RWPE2 (cell line): ENCODE data around the gene LAMA3.

Experiments used
- ATAC-seq: fragments of 200-7000 bp; cut with Tn5 transposase; 3 replicates; pipeline ENCODE4 v1.9.1; 2021; ENCODE audit warnings: low read depth
- DNase-seq: peaks from one replicate; pipeline ENCODE4 v3.0.0-alpha.2; 2020; ENCODE audit warnings: low spot score
- H3K27ac ChIP-seq: fragments of 450-650 bp; 2 replicates; pipeline ENCODE4 v1.5.1; 2017; ENCODE audit warnings: mild to moderate bottlenecking; ENCODE audit not compliant: poor library complexity, severe bottlenecking
- H3K27me3 ChIP-seq: fragments of 250-450 bp; sonication (Bioruptor Pico); 2 replicates; pipeline ENCODE4 v1.5.1; 2021; ENCODE audit warnings: mild to moderate bottlenecking, moderate library complexity; ENCODE audit not compliant: insufficient read depth, poor library complexity, severe bottlenecking
- H3K36me3 ChIP-seq: fragments of 250-450 bp; sonication (Bioruptor Pico); 2 replicates; pipeline ENCODE4 v1.5.1; 2020; ENCODE audit warnings: low read depth, mild to moderate bottlenecking, moderate library complexity
- H3K4me1 ChIP-seq: fragments of 250-450 bp; sonication (Bioruptor Pico); 2 replicates; pipeline ENCODE4 v1.5.1; 2021; ENCODE audit warnings: mild to moderate bottlenecking, moderate library complexity; ENCODE audit not compliant: insufficient read depth, poor library complexity, severe bottlenecking
- H3K4me3 ChIP-seq: fragments of 250-450 bp; sonication (Bioruptor Pico); 2 replicates; pipeline ENCODE4 v1.5.1; 2021; ENCODE audit warnings: mild to moderate bottlenecking, moderate library complexity; ENCODE audit not compliant: severe bottlenecking
- H3K9me3 ChIP-seq: fragments of 250-450 bp; sonication (Bioruptor Pico); 2 replicates; pipeline ENCODE4 v1.5.1; 2021; ENCODE audit warnings: mild to moderate bottlenecking, moderate library complexity; ENCODE audit not compliant: severe bottlenecking
- CTCF ChIP-seq: fragments of 450-650 bp; IDR thresholded peaks from one replicate; pipeline ENCODE4 v1.5.1; 2017; ENCODE audit warnings: mild to moderate bottlenecking, moderate library complexity; ENCODE audit not compliant: poor library complexity, severe bottlenecking

The LAMA3 gene

GRCh38 chr18:23870676-23871380 is 181.6 kb downstream of the LAMA3 start:
- ATAC-seq (no peak), DNase-seq (no peak)
- H3K27ac ChIP-seq, result peak overlapping the region; percentile 96
- peaks cover 29% of the 10 kb centered on the region for H3K36me3 ChIP-seq
- H3K27me3 ChIP-seq, result no peaks in the 10 kb centered on the region
- H3K4me1 ChIP-seq, result peaks cover 27% of the 10 kb centered on the region
- no peak overlapping the region for H3K4me3 ChIP-seq
- no peak for TF ChIP-seq CTCF
- H3K9me3 ChIP-seq, result no peaks in the 10 kb centered on the region

GRCh38 chr18:23871410-23871809 is 182.2 kb downstream of the LAMA3 start:
- no peak for TF ChIP-seq CTCF
- H3K4me1 ChIP-seq, result peaks cover 33% of the 10 kb centered on the region
- peak; percentile 68 for ATAC-seq
- peaks cover 35% of the 10 kb centered on the region for H3K36me3 ChIP-seq
- no peak overlapping the region for H3K4me3 ChIP-seq
- peak; percentile 93 for DNase-seq
- H3K27ac ChIP-seq, result peak overlapping the region; percentile 96
- H3K9me3 ChIP-seq, result no peaks in the 10 kb centered on the region
- no peaks in the 10 kb centered on the region for H3K27me3 ChIP-seq

GRCh38 chr18:23872701-23873550 is 183.7 kb downstream of the LAMA3 start:
- H3K4me1 ChIP-seq, result peaks cover 45% of the 10 kb centered on the region
- TF ChIP-seq CTCF, result no peak

GRCh38 chr18:23875966-23876895 is 187.0 kb downstream of the LAMA3 start:
- TF ChIP-seq CTCF, result no peak
- Histone ChIP-seq H3K4me1 (peaks cover 40% of the 10 kb centered on the region), H3K27me3 (no peaks in the 10 kb centered on the region), H3K27ac (peak overlapping the region; percentile 96), H3K36me3 (peaks cover 83% of the 10 kb centered on the region), H3K4me3 (no peak overlapping the region), H3K9me3 (no peaks in the 10 kb centered on the region)
- no peak for ATAC-seq
- no peak for DNase-seq

More at GRCh38 chr18:23872701-23873550, 183.7 kb downstream of the LAMA3 start:
- H3K4me3 ChIP-seq, result peak overlapping the region; percentile 54
- no peaks in the 10 kb centered on the region for H3K9me3 ChIP-seq
- no peaks in the 10 kb centered on the region for H3K27me3 ChIP-seq
- ATAC-seq (peak; percentile 90), DNase-seq (peak; percentile 98)
- peak overlapping the region; percentile 96 for H3K27ac ChIP-seq
- peaks cover 50% of the 10 kb centered on the region for H3K36me3 ChIP-seq
